HCT116 (cell line): ENCODE results near the gene KCND3.
A peak's percentile ranks its signal among the peaks of the same experiment; 100 is the strongest.

Source experiments
- EZH2phosphoT487 ChIP-seq: fragments of 200-600 bp; IDR thresholded peaks from 2 replicates; pipeline ENCODE4 v1.6.1; 2018; ENCODE audit warnings: antibody characterized with exemption, borderline replicate concordance
- FOSL1 ChIP-seq: IDR thresholded peaks from 2 replicates; pipeline ENCODE4 v1.6.1; 2012; ENCODE audit warnings: low read depth
- POLR2A ChIP-seq: IDR thresholded peaks from 2 replicates; pipeline ENCODE4 v1.7.0; 2011; ENCODE audit warnings: borderline replicate concordance; ENCODE audit not compliant: insufficient read depth, insufficient read length; ENCODE audit errors: extremely low read depth
- RAD21 ChIP-seq: IDR thresholded peaks from 2 replicates; pipeline ENCODE4 v1.6.1; 2012; ENCODE audit warnings: low read depth, mild to moderate bottlenecking
- TCF7L2 ChIP-seq: IDR thresholded peaks from 2 replicates; pipeline ENCODE4 v1.7.0; 2011; ENCODE audit warnings: borderline replicate concordance, inconsistent platforms; ENCODE audit not compliant: insufficient read depth, insufficient read length; ENCODE audit errors: extremely low read depth
- ZNF274 ChIP-seq: fragments of 200-500 bp; sonication (Bioruptor generic); IDR thresholded peaks from 2 replicates; pipeline ENCODE4 v1.6.1; 2014; ENCODE audit warnings: mild to moderate bottlenecking, low read depth, low read length, inconsistent platforms
- TF ChIP-seq, protein P1 (sequence below): IDR thresholded peaks from 2 replicates; pipeline ENCODE4 v1.6.1; 2012
- TF ChIP-seq, protein P2 (sequence below), 3 experiments: fragments of 200-600 bp in 1 of 3; sonication (generic) in 1 of 3; IDR thresholded peaks in 2 of 3; conservative IDR thresholded peaks in 1 of 3; 2 replicates each; pipeline ENCODE4 v1.5.1; 2012 to 2017; ENCODE audit warnings: low read depth in 2 of 3, low read length in 2 of 3, antibody characterized with exemption in 1 of 3, borderline replicate concordance in 1 of 3, control low read depth in 1 of 3, mild to moderate bottlenecking in 1 of 3, mixed read lengths in 1 of 3, mixed run types in 1 of 3, moderate library complexity in 1 of 3; ENCODE audit not compliant: insufficient read depth in 1 of 3
- TF ChIP-seq, protein P3 (sequence below): IDR thresholded peaks from 2 replicates; pipeline ENCODE4 v1.6.1; 2012; ENCODE audit warnings: low read depth

DNA sequence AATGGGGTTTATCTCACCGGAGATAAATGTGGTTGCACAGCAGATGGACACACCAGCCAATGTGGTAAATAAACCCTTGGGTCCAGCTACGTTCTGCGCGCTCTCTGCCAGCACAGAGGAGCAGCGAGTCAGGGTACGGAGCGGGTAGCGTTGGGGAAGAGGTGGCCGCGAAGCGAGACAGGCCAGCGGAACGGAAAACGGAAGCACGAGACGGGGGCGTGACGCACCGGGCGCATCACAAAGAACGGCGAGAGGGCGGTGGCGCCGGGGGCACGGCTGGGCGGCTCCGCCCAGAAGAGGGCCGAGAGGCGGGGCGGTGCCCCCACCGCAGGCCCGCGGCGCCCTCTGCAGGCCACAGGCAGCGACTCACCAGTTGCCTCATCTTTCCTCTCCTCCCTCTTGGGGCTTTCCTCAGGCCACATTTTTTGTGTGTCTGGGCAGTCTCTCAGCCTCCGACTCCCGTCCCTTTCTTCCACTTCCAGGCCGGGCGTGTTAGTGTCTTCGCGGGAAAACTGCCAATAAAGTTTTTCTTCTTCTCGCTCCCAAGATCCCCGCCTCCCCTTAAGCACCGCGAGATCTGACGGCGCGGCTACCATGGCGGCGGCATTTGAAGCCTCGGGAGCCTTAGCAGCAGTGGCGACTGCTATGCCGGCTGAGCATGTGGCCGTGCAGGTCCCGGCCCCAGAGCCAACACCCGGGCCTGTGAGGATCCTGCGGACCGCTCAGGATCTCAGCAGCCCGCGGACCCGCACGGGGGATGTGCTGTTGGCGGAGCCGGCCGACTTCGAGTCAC is 233.9 kb downstream of the KCND3 start, which contains the start of gene DDX20:
- TF ChIP-seq, protein P1, sequence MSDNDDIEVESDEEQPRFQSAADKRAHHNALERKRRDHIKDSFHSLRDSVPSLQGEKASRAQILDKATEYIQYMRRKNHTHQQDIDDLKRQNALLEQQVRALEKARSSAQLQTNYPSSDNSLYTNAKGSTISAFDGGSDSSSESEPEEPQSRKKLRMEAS: peak; percentile 86
- TF ChIP-seq EZH2phosphoT487 (no peak), RAD21 (peak; percentile 70), POLR2A (peak; percentile 70), TCF7L2 (peak; percentile 86), FOSL1 (no peak), ZNF274 (no peak)
- TF ChIP-seq, protein P2, sequence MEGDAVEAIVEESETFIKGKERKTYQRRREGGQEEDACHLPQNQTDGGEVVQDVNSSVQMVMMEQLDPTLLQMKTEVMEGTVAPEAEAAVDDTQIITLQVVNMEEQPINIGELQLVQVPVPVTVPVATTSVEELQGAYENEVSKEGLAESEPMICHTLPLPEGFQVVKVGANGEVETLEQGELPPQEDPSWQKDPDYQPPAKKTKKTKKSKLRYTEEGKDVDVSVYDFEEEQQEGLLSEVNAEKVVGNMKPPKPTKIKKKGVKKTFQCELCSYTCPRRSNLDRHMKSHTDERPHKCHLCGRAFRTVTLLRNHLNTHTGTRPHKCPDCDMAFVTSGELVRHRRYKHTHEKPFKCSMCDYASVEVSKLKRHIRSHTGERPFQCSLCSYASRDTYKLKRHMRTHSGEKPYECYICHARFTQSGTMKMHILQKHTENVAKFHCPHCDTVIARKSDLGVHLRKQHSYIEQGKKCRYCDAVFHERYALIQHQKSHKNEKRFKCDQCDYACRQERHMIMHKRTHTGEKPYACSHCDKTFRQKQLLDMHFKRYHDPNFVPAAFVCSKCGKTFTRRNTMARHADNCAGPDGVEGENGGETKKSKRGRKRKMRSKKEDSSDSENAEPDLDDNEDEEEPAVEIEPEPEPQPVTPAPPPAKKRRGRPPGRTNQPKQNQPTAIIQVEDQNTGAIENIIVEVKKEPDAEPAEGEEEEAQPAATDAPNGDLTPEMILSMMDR (IDR thresholded peaks at IDR 0.05 in 2 of 3, conservative IDR thresholded peaks at IDR 0.05 in 1 of 3; ENCODE audit: borderline replicate concordance in 1 of 3, insufficient read depth in 1 of 3, low read depth in 2 of 3, low read length in 2 of 3): peak; percentile 66 to 89 (median 85); a peak in 5 of 6 replicates
- TF ChIP-seq, protein P3, sequence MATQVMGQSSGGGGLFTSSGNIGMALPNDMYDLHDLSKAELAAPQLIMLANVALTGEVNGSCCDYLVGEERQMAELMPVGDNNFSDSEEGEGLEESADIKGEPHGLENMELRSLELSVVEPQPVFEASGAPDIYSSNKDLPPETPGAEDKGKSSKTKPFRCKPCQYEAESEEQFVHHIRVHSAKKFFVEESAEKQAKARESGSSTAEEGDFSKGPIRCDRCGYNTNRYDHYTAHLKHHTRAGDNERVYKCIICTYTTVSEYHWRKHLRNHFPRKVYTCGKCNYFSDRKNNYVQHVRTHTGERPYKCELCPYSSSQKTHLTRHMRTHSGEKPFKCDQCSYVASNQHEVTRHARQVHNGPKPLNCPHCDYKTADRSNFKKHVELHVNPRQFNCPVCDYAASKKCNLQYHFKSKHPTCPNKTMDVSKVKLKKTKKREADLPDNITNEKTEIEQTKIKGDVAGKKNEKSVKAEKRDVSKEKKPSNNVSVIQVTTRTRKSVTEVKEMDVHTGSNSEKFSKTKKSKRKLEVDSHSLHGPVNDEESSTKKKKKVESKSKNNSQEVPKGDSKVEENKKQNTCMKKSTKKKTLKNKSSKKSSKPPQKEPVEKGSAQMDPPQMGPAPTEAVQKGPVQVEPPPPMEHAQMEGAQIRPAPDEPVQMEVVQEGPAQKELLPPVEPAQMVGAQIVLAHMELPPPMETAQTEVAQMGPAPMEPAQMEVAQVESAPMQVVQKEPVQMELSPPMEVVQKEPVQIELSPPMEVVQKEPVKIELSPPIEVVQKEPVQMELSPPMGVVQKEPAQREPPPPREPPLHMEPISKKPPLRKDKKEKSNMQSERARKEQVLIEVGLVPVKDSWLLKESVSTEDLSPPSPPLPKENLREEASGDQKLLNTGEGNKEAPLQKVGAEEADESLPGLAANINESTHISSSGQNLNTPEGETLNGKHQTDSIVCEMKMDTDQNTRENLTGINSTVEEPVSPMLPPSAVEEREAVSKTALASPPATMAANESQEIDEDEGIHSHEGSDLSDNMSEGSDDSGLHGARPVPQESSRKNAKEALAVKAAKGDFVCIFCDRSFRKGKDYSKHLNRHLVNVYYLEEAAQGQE: no peak
